GM12878 (cell line): ENCODE results near the gene KRTAP9-8. TPM values are rescaled to one million over a fixed set of nuclear protein-coding genes. Genes with fewer than 3 reads are reported as not detected.

Source experiments
- ATAC-seq: fragments of 200-7000 bp; cut with Tn5 transposase; 3 replicates; pipeline ENCODE4 v1.9.1; 2020; ENCODE audit warnings: mild to moderate bottlenecking, moderate library complexity
- BruUV-seq: library from RNA; stranded (reverse); fragments of 400-500 nt; replicated peaks from 2 replicates; lab custom pipeline; 2021; lab: Mats Ljungman, UMichigan
- CTCF ChIA-PET: fragments of 300-600 bp; sonication (Branson Sonifier 250); formaldehyde crosslinking; extraction: SDS; loops from one replicate; lab custom pipeline; 2021; ENCODE audit warnings: inconsistent platforms; lab: Yijun Ruan, JAX
- POLR2A ChIA-PET: fragments of 350-600 bp; formaldehyde crosslinking; extraction: SDS; loops from one replicate; lab custom pipeline; 2021; ENCODE audit warnings: inconsistent platforms; lab: Charles Lee
- RAD21 ChIA-PET: fragments of 300-600 bp; sonication (Branson Sonifier 250); formaldehyde crosslinking; loops from one replicate; lab custom pipeline; 2023; ENCODE audit warnings: antibody characterized with exemption; ENCODE audit not compliant: unreplicated experiment; lab: Charles Lee
- SMC1A ChIA-PET: fragments of 300-600 bp; sonication (Branson Sonifier 250); formaldehyde crosslinking; loops from one replicate; lab custom pipeline; 2023; ENCODE audit not compliant: unreplicated experiment, uncharacterized antibody; lab: Charles Lee
- DNase-seq: peaks from one replicate; pipeline ENCODE4 v3.0.0-alpha.2; 2011; ENCODE audit warnings: low read depth, low spot score
- FAIRE-seq: peaks from 3 replicates; lab custom pipeline; 2011; peaks lifted over from hg19 to GRCh38; lab: Jason Lieb, UNC
- H2AFZ ChIP-seq: 2 replicates; pipeline ENCODE4 v1.6.0; 2011; ENCODE audit warnings: low read depth, low read length, control low read depth; ENCODE audit not compliant: control insufficient read depth
- H3K27ac ChIP-seq: 2 replicates; pipeline ENCODE4 v1.5.1; 2011; ENCODE audit warnings: control low read depth; ENCODE audit not compliant: control insufficient read depth, insufficient read depth
- H3K27me3 ChIP-seq, 2 experiments: replicated peaks in 1 of 2; 2 replicates each; pipeline versions ENCODE4 v1.6.0 to v1.6.1; 2011; ENCODE audit warnings: low read length in 1 of 2; ENCODE audit not compliant: control insufficient read depth in 2 of 2, insufficient read depth in 2 of 2
- H3K36me3 ChIP-seq, 2 experiments: 2 replicates each; pipeline ENCODE4 v1.5.1; 2011; ENCODE audit warnings: low read length in 1 of 2; ENCODE audit not compliant: control insufficient read depth in 2 of 2, insufficient read depth in 2 of 2
- H3K4me1 ChIP-seq: 2 replicates; pipeline ENCODE4 v1.6.1; 2011; ENCODE audit warnings: mild to moderate bottlenecking, low read length, moderate library complexity, mixed read lengths; ENCODE audit not compliant: control insufficient read depth, insufficient read depth
- H3K4me2 ChIP-seq: 2 replicates; pipeline ENCODE4 v1.6.0; 2011; ENCODE audit warnings: control low read depth; ENCODE audit not compliant: control insufficient read depth, insufficient read depth
- H3K4me3 ChIP-seq: fragments of 200-600 bp; sonication (generic); 2 replicates; pipeline ENCODE4 v1.5.1; 2016
- H3K79me2 ChIP-seq: 2 replicates; pipeline ENCODE4 v1.6.0; 2011; ENCODE audit warnings: low read length; ENCODE audit not compliant: control insufficient read depth, insufficient read depth
- H3K9ac ChIP-seq: 2 replicates; pipeline ENCODE4 v1.8.0; 2011; ENCODE audit warnings: low read length, control low read depth, mixed read lengths; ENCODE audit not compliant: control insufficient read depth, insufficient read depth
- H3K9me3 ChIP-seq: replicated peaks from 3 replicates; pipeline ENCODE4 v1.5.1; 2011; ENCODE audit warnings: mild to moderate bottlenecking, low read length; ENCODE audit not compliant: control insufficient read depth, insufficient read depth
- H4K20me1 ChIP-seq: 2 replicates; pipeline ENCODE4 v1.6.0; 2011; ENCODE audit not compliant: control insufficient read depth, insufficient read depth
- BACH1 ChIP-seq: fragments of 450-650 bp; IDR thresholded peaks from 2 replicates; pipeline ENCODE4 v1.6.1; 2017; ENCODE audit warnings: mild to moderate bottlenecking, borderline replicate concordance
- CEBPB ChIP-seq, 2 experiments: fragments of 150-350 bp in 1 of 2; IDR thresholded peaks; 2 replicates each; pipeline ENCODE4 v1.6.1; 2012 to 2014; ENCODE audit warnings: low read depth in 2 of 2, low read length in 2 of 2, borderline replicate concordance in 1 of 2, inconsistent platforms in 1 of 2
- CHD1 ChIP-seq: IDR thresholded peaks from 2 replicates; pipeline ENCODE4 v1.6.1; 2012; ENCODE audit warnings: low read depth, low read length, improper control_type of control experiment
- E4F1 ChIP-seq: fragments of 450-650 bp; IDR thresholded peaks from 2 replicates; pipeline ENCODE4 v1.6.1; 2018; ENCODE audit warnings: borderline replicate concordance, mild to moderate bottlenecking; ENCODE audit not compliant: partially characterized antibody
- FOXM1 ChIP-seq: IDR thresholded peaks from 2 replicates; pipeline ENCODE4 v1.6.1; 2012; ENCODE audit warnings: low read depth, mild to moderate bottlenecking, inconsistent platforms, low read length, moderate library complexity
- HDGF ChIP-seq: fragments of 450-650 bp; IDR thresholded peaks from 2 replicates; pipeline ENCODE4 v1.6.1; 2016; ENCODE audit warnings: antibody characterized with exemption
- IKZF1 ChIP-seq: fragments of 450-650 bp; conservative IDR thresholded peaks from 2 replicates; pipeline ENCODE4 v1.6.1; 2017; ENCODE audit warnings: antibody characterized with exemption, mild to moderate bottlenecking
- IRF4 ChIP-seq: IDR thresholded peaks from 2 replicates; pipeline ENCODE4 v1.6.1; 2011; ENCODE audit warnings: low read depth, low read length
- JUND ChIP-seq: IDR thresholded peaks from 2 replicates; pipeline ENCODE4 v1.6.1; 2012; ENCODE audit warnings: low read depth, mild to moderate bottlenecking, low read length, improper control_type of control experiment, moderate library complexity
- LARP7 ChIP-seq: fragments of 450-650 bp; IDR thresholded peaks from 2 replicates; pipeline ENCODE4 v1.6.1; 2017; ENCODE audit warnings: mild to moderate bottlenecking
- MTA2 ChIP-seq: fragments of 450-650 bp; IDR thresholded peaks from 2 replicates; pipeline ENCODE4 v1.6.1; 2016; ENCODE audit warnings: low read depth, mild to moderate bottlenecking, moderate library complexity
- MYC ChIP-seq: IDR thresholded peaks from 2 replicates; pipeline ENCODE4 v1.6.1; 2011; ENCODE audit warnings: mild to moderate bottlenecking, low read length, moderate library complexity, inconsistent platforms; ENCODE audit not compliant: insufficient read depth, insufficient replicate concordance, insufficient read length, severe bottlenecking
- NFIC ChIP-seq: IDR thresholded peaks from 2 replicates; pipeline ENCODE4 v1.6.1; 2012; ENCODE audit warnings: low read depth, mild to moderate bottlenecking, inconsistent platforms, low read length, moderate library complexity
- RAD21 ChIP-seq: IDR thresholded peaks from 2 replicates; pipeline ENCODE4 v1.6.1; 2011; ENCODE audit warnings: mild to moderate bottlenecking, low read depth, low read length, moderate library complexity; ENCODE audit not compliant: insufficient read depth
- REST ChIP-seq: IDR thresholded peaks from 2 replicates; pipeline ENCODE4 v1.6.1; 2012; ENCODE audit warnings: mild to moderate bottlenecking, low read depth, low read length
- ZNF207 ChIP-seq: fragments of 450-650 bp; IDR thresholded peaks from 2 replicates; pipeline ENCODE4 v1.6.1; 2014; ENCODE audit warnings: antibody characterized with exemption, mild to moderate bottlenecking, borderline replicate concordance
- ZNF622 ChIP-seq: fragments of 450-650 bp; IDR thresholded peaks from 2 replicates; pipeline ENCODE4 v1.6.1; 2017; ENCODE audit warnings: mild to moderate bottlenecking, inconsistent platforms
- ZSCAN29 ChIP-seq: fragments of 450-650 bp; IDR thresholded peaks from 2 replicates; pipeline ENCODE4 v1.6.1; 2017; ENCODE audit warnings: mild to moderate bottlenecking, moderate library complexity
- WGBS: methylation state at CpG from one replicate; pipeline ENCODE4 v1.1.6; 2016; ENCODE audit warnings: low lambda C conversion rate; ENCODE audit not compliant: insufficient replicate concordance, insufficient coverage; ENCODE audit errors: missing lambda C conversion rate; 5-methylcytosine and 5-hydroxymethylcytosine counted together
- in situ Hi-C: fragments of 300-500 bp; cut with MboI; formaldehyde crosslinking; loops from 9 replicates; pipeline ENCODE4 v1.14.3; 2018; ENCODE audit warnings: mixed read lengths
- intact Hi-C: fragments of 100-400 bp; cut with micrococcal nuclease; formaldehyde crosslinking; loops from one replicate; pipeline ENCODE4 v1.14.2; 2022; ENCODE audit not compliant: unreplicated experiment
- polyA plus RNA-seq, 11 experiments: library from polyadenylated mRNA; depleted of rRNA in 4 of 11; unstranded in 6 of 11; stranded (reverse) in 5 of 11; fragments of >200 nt; fragmentation: Nextera tagmentation in 4 of 11; fragmentation: Illumina TruSeq in 1 of 11; extraction: Ambion mirVana in 4 of 11; extraction: Trizol in 1 of 11; gene quantifications; 1 replicate in 1 of 11; 2 replicates in 10 of 11; pipeline versions ENCODE4 v1.2.1 to v1.2.3, GENCODE V29; 2011 to 2016; ENCODE audit warnings: inconsistent platforms in 2 of 11, missing spikeins in 2 of 11, low read depth in 1 of 11
- total RNA-seq, 4 experiments: library from RNA; depleted of rRNA in 3 of 4; stranded (reverse); fragments of >200 nt in 3 of 4; fragmentation: Illumina TruSeq in 1 of 4; extraction: Trizol in 1 of 4; gene quantifications; 2 replicates each; pipeline versions ENCODE4 v1.2.1 to v1.2.3, GENCODE V29; 2013 to 2021

Gene KRTAP9-8
- total and polyA plus RNA-seq, 10 of the 15 experiments (the other 5 are each of a cell fraction or from before 2014, with no cell fraction given): not detected

GRCh38 chr17:41278176-41278955 lies 40.6 kb downstream of the KRTAP9-8 start:
- H3K4me2 ChIP-seq: no peak overlapping the region
- ATAC-seq: no peak
- RAD21 ChIA-PET: no interaction called here
- H3K79me2 ChIP-seq: no peaks in the 10 kb centered on the region
- H3K4me3 ChIP-seq: no peak overlapping the region
- no TSS peak for BruUV-seq
- in situ Hi-C loops (no loop called here), intact Hi-C loops (no loop called here)
- SMC1A ChIA-PET: no interaction called here
- CTCF ChIA-PET: no interaction called here
- FAIRE-seq: no peak
- H2AFZ ChIP-seq: no peak overlapping the region
- POLR2A ChIA-PET: no interaction called here
- WGBS: 0% methylated on average over 3 of the region's 3 CpGs
- H3K9me3 ChIP-seq: no peaks in the 10 kb centered on the region
- H3K36me3 ChIP-seq: no peaks in the 10 kb centered on the region
- H3K9ac ChIP-seq: no peak overlapping the region
- H3K27me3 ChIP-seq: no peaks in the 10 kb centered on the region
- no peaks in the 10 kb centered on the region for H4K20me1 ChIP-seq
- no peaks in the 10 kb centered on the region for H3K4me1 ChIP-seq
- H3K27ac ChIP-seq: no peak overlapping the region
- DNase-seq: no peak
- TF ChIP-seq LARP7 (no peak), CHD1 (no peak), HDGF (no peak), NFIC (no peak), REST (no peak), ZSCAN29 (no peak), E4F1 (no peak), IRF4 (no peak), MTA2 (no peak), IKZF1 (no peak), MYC (no peak), JUND (no peak), ZNF622 (no peak), BACH1 (no peak), FOXM1 (no peak), ZNF207 (no peak), CEBPB (IDR thresholded peaks at IDR 0.05; ENCODE audit: borderline replicate concordance in 1 of 2, low read depth in 2 of 2, low read length in 2 of 2) (no peak), RAD21 (no peak)
